HG02852 (cell line): Measurements from ENCODE around the gene DHRS11.

ENCODE experiments used
- ATAC-seq: cut with Tn5 transposase; IDR thresholded peaks from one replicate; pipeline ENCODE4 v1.9.1; 2021; ENCODE audit warnings: mild to moderate bottlenecking, moderate library complexity; ENCODE audit not compliant: unreplicated experiment

Gene DHRS11

DNA sequence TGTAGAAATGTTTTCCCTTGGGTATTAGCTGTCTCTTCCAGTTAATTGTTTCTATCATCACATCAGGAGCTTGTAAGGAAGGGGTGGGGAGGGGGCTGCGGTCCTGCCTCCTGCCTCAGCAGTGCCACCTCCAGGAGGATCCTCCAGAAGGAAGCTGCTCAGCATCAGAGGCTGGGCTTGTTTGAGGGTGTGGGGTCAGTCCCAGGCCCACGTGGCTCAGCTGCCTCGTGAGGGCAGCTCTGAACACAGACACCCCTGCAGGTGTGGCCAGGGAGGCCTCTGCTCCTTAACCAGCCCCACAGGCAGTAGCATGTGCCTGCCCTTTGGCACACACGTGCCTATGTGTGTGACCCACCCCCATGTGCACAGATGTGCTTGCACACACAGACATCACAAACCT, 56.0 kb downstream of the DHRS11 start:
- ATAC-seq = no peak

DNA sequence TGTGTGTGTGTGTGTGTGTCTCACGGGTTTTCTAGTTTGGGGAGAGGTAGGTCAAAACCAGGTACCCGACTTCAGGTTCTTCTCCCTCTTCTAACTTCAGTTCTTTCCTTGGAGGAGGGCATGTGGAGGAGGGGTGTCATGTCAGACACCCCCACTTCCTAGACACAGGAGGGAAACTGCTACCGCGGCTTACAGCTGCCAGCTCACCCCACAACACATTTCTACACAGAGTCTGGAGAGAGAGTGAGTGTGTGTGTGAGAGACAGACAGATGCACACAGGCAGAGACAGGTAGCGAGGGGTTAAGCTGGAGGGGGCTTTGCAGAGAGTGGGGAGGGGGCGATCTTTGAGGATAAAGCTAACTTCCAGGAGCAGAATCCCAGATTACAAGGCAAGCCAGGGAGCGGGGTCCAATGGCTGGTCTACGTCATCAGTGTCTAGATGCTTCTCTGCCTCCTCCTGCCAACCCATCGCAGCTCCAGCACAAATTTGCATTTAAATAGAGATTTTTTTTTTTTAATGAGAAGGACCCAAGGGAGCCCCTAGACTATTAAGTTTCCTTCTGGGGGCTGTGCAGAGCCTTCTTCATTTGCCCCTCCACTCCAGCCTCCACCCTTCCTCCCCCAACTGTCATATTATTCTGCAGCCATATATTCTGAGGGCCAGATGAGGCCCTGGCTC, 58.6 kb downstream of the DHRS11 start:
- no peak for ATAC-seq
